ENCODE results near the gene ETV3.
"Not testable (repeated sequence)": the region's sequence is repeated elsewhere in the genome, so short reads cannot be mapped to it uniquely, and the experiment has no call there.

ETV3 gene

DNA sequence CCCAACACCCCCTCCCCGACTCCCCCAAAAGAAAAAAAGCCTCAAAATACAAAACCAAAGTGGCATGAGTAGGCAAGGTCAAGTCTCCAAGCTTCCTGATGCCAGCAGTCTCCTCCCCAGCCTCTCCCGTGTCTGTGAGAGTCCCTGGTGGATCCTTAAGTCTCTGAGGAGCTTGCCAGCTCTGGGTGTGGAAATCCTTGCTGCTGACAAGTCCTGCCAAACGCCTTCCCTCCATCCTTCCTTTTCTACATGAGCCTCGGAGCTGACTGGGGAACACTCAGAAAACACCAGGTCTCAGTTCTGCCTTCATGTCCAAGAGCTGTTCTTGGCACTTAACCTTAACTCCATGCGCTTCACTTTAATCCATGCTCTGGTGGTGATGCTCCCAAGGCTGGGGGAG is 34.9 kb downstream of the ETV3 start:
- H3K27ac ChIP-seq (ENCODE audit: low read depth, low read length): no peak overlapping the region
- H3K27me3 ChIP-seq (ENCODE audit: control insufficient read depth, insufficient read depth, low read length): peaks cover 9% of the 10 kb centered on the region; the same call in 1 of the 2 replicates
- H3K4me1 ChIP-seq (ENCODE audit: control insufficient read depth, insufficient read depth, low read length): 0 out of 2 replicates have a peak, but pooled peaks cover 5% of the 10 kb centered on the region
- H3K36me3 ChIP-seq (ENCODE audit: control insufficient read depth, insufficient read depth, low read length): no peaks in the 10 kb centered on the region
- H3K9me3 ChIP-seq (ENCODE audit: control insufficient read depth, insufficient read depth, low read length): no peaks in the 10 kb centered on the region
- no peak overlapping the region for H3K9ac ChIP-seq (ENCODE audit: low read depth, low read length)
- H3K4me3 ChIP-seq (ENCODE audit: low read depth, low read length): no peak overlapping the region

DNA sequence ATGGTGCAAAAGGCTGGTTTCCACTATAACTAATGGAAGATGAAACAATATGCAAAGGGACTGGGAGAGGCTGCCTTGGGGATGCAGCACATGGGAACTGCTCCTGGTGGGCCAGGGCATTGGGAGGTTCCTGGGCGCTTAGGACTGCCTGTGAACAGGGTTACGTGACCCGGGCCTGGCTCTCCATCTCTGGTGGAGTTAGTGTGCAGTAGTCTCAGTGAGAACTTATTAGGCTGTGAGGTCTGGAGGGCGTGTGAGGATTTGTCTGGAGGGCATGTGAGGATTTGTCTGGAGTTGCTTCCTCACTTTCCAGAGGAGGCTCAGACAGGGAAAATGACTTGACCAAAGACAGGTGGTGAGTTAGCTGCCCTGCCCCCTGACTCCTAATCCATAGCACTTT is 37.0 kb downstream of the ETV3 start:
- Histone ChIP-seq H3K27me3 (ENCODE audit: control insufficient read depth, insufficient read depth, low read length) (no peaks in the 10 kb centered on the region), H3K9ac (ENCODE audit: low read depth, low read length) (no peak overlapping the region)

DNA sequence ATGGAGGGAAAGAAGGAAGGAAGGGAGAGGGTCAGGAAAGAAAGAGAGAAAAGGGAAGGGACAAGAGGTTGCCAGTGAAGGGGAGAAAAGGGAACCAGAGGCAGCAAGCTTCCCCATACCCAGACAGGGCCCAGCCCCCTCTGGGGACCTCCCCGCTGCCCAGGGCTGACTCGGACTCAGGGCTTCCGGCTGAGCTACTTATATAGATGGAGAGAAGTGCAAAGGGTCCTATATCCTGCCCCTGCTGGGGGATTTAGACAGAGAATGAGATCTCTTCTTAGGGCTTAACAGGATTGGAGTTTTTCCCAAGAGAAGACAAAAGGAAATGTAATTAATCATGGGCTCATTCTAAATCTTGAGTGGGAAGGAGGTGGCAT is 38.6 kb downstream of the ETV3 start, which contains the start of gene ETV3L:
Gene ETV3L (minus strand): TSS at position 176 of the 377 bp plus-strand sequence. CDS start 285 bp downstream, outside the sequence.
- no peaks in the 10 kb centered on the region for H3K4me1 ChIP-seq (ENCODE audit: control insufficient read depth, insufficient read depth, low read length)
- H3K9ac ChIP-seq (ENCODE audit: low read depth, low read length): no peak within 1 kb of the TSS
- no peaks in the 10 kb centered on the region for H3K36me3 ChIP-seq (ENCODE audit: control insufficient read depth, insufficient read depth, low read length)
- H3K9me3 ChIP-seq (ENCODE audit: control insufficient read depth, insufficient read depth, low read length): no peaks in the 10 kb centered on the region
- H3K4me3 ChIP-seq (ENCODE audit: low read depth, low read length): no peak within 1 kb of the TSS
- no peaks in the 10 kb centered on the region for H3K27me3 ChIP-seq (ENCODE audit: control insufficient read depth, insufficient read depth, low read length)
- no peak within 1 kb of the TSS for H3K27ac ChIP-seq (ENCODE audit: low read depth, low read length)

More for the DNA sequence above, 37.0 kb downstream of the ETV3 start:
- 0 out of 2 replicates have a peak, but pooled peaks cover 3% of the 10 kb centered on the region for H3K4me1 ChIP-seq (ENCODE audit: control insufficient read depth, insufficient read depth, low read length)
- H3K36me3 ChIP-seq (ENCODE audit: control insufficient read depth, insufficient read depth, low read length): no peaks in the 10 kb centered on the region
- H3K9me3 ChIP-seq (ENCODE audit: control insufficient read depth, insufficient read depth, low read length): no peaks in the 10 kb centered on the region
- no peak overlapping the region for H3K4me3 ChIP-seq (ENCODE audit: low read depth, low read length)
- H3K27ac ChIP-seq (ENCODE audit: low read depth, low read length): no peak overlapping the region

DNA sequence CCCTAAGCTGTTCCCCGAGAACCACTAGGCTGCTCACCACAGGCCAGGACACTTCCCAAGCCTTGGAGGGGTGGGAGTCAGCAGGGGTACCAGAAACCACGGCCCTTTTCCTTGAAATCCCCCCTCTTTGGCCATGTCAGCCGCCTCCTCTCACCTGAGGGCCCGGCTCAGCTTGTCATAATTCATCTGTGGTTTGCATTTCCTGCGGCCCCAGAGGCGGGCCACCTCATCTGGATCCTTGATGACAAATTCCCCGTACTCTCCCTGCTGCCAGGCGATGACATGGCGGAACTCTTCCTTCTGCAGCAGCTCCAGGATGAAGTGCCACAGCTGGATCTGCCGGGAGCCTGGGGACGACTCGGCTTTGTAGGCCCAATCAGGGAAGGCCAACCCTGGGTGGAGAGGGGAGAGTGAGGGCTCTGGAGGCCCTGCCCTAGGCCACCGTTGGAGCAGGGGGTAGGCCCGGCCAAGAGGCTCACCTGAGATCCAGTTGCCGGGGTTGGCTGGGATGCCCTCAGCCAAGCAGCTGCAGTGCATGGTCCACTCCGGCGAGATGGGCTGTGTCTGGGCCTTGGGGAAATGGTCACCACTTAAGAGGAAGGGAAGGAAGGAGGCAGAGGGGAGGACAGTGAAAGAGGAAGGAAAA is 39.1 kb downstream of the ETV3 start:
- H3K27me3 ChIP-seq (ENCODE audit: control insufficient read depth, insufficient read depth, low read length); H3K27ac ChIP-seq (ENCODE audit: low read depth, low read length); H3K9ac ChIP-seq (ENCODE audit: low read depth, low read length); H3K4me1 ChIP-seq (ENCODE audit: control insufficient read depth, insufficient read depth, low read length); H3K4me3 ChIP-seq (ENCODE audit: low read depth, low read length); H3K36me3 ChIP-seq (ENCODE audit: control insufficient read depth, insufficient read depth, low read length); H3K9me3 ChIP-seq (ENCODE audit: control insufficient read depth, insufficient read depth, low read length): not testable (repeated sequence)

DNA sequence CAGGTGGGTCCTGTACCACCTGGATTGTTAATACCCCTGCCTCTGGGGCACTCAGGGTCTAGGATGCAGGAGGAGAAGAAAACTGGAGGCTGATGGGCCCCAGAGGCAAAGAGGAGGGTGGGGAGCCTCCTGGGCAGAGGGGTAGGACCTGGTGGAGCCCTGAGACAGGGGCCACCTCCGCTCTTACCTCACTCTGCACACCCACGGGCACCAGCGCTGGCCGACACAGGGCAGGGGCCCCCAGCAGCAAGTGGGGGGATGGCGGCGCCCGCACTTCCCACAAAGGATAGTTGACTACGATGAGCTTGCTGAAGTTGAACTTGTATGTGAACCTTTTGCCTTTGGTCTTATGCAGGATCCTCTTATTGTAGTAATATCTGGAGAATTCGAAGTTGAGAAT is 39.7 kb downstream of the ETV3 start:
- Histone ChIP-seq H3K9ac (ENCODE audit: low read depth, low read length) (no peak overlapping the region), H3K27ac (ENCODE audit: low read depth, low read length) (no peak overlapping the region), H3K36me3 (ENCODE audit: control insufficient read depth, insufficient read depth, low read length) (no peaks in the 10 kb centered on the region), H3K9me3 (ENCODE audit: control insufficient read depth, insufficient read depth, low read length) (no peaks in the 10 kb centered on the region), H3K27me3 (ENCODE audit: control insufficient read depth, insufficient read depth, low read length) (no peaks in the 10 kb centered on the region), H3K4me1 (ENCODE audit: control insufficient read depth, insufficient read depth, low read length) (no peaks in the 10 kb centered on the region), H3K4me3 (ENCODE audit: low read depth, low read length) (no peak overlapping the region)

DNA sequence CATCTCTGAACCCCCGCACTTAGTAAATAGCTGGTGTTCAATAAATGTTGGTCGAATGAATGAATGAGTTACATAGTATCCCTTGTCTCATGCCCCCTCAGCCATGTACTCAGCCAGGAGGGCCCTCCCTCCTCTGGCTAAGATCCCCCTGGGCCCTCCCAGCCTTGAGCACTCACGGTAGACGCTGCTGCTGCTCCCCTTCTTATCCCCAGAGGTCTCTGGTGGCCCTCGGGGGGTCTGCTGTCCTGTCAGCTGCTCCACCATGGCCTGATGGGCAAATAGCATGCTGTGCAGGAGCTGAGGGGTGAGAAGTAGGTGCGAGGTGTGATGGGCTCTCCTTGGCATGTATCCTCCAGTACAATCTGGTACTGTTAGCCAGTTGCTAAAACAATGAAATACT is 40.5 kb downstream of the ETV3 start:
- no peak overlapping the region for H3K9ac ChIP-seq (ENCODE audit: low read depth, low read length)
- H3K36me3 ChIP-seq (ENCODE audit: control insufficient read depth, insufficient read depth, low read length): no peaks in the 10 kb centered on the region
- H3K27me3 ChIP-seq (ENCODE audit: control insufficient read depth, insufficient read depth, low read length): no peaks in the 10 kb centered on the region
- no peaks in the 10 kb centered on the region for H3K9me3 ChIP-seq (ENCODE audit: control insufficient read depth, insufficient read depth, low read length)
- H3K4me1 ChIP-seq (ENCODE audit: control insufficient read depth, insufficient read depth, low read length): no peaks in the 10 kb centered on the region
- no peak overlapping the region for H3K27ac ChIP-seq (ENCODE audit: low read depth, low read length)
- H3K4me3 ChIP-seq (ENCODE audit: low read depth, low read length): no peak overlapping the region

DNA sequence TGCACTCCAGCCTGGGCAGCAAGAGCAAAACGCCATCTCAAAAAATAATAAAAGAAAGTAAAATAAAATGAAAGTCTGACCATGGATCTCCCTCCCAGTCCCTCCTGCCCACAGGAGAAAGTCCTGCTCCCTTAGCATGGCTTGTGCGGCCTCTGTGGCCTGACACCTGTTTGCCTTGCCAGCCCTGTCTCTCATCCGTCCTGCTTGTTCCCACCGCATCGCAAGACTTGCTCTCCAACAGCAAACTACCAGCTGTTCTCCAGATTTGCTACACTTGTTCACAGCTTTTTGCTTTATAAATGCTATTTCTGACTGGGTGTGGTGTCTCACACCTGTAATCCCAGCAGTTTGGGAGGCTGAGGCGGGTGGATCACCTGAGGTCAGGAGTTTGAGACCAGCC is 41.3 kb downstream of the ETV3 start:
- no peaks in the 10 kb centered on the region for H3K9me3 ChIP-seq (ENCODE audit: control insufficient read depth, insufficient read depth, low read length)
- H3K27me3 ChIP-seq (ENCODE audit: control insufficient read depth, insufficient read depth, low read length): no peaks in the 10 kb centered on the region
- H3K36me3 ChIP-seq (ENCODE audit: control insufficient read depth, insufficient read depth, low read length): no peaks in the 10 kb centered on the region
- H3K27ac ChIP-seq (ENCODE audit: low read depth, low read length): no peak overlapping the region
- H3K9ac ChIP-seq (ENCODE audit: low read depth, low read length): no peak overlapping the region
- no peak overlapping the region for H3K4me3 ChIP-seq (ENCODE audit: low read depth, low read length)
- no peaks in the 10 kb centered on the region for H3K4me1 ChIP-seq (ENCODE audit: control insufficient read depth, insufficient read depth, low read length)

DNA sequence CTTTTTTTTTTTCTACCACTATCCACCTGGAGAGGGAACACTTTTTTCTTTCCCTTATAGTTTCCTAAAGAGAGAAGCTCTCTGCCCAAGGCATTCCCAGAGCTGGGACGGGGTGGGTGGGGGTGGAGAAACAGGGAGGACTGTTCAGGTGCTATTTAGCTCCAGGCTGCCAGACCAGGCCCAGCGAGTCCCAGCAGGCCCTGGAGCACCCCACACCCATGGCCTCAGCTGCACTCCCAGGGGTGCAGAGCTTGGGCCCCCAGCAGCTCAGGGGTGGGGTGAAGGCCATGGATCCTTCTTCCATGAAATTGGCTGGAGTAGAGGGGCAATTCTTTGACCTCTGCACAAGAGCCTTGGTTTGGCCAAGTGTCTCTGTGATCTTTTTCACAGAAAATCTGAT is 42.6 kb downstream of the ETV3 start:
- no peak overlapping the region for H3K27ac ChIP-seq (ENCODE audit: low read depth, low read length)
- no peak overlapping the region for H3K9ac ChIP-seq (ENCODE audit: low read depth, low read length)
- no peaks in the 10 kb centered on the region for H3K27me3 ChIP-seq (ENCODE audit: control insufficient read depth, insufficient read depth, low read length)
- 0 out of 2 replicates have a peak, but pooled peaks cover 1% of the 10 kb centered on the region for H3K4me1 ChIP-seq (ENCODE audit: control insufficient read depth, insufficient read depth, low read length)
- no peaks in the 10 kb centered on the region for H3K9me3 ChIP-seq (ENCODE audit: control insufficient read depth, insufficient read depth, low read length)
- no peak overlapping the region for H3K4me3 ChIP-seq (ENCODE audit: low read depth, low read length)
- H3K36me3 ChIP-seq (ENCODE audit: control insufficient read depth, insufficient read depth, low read length): no peaks in the 10 kb centered on the region

DNA sequence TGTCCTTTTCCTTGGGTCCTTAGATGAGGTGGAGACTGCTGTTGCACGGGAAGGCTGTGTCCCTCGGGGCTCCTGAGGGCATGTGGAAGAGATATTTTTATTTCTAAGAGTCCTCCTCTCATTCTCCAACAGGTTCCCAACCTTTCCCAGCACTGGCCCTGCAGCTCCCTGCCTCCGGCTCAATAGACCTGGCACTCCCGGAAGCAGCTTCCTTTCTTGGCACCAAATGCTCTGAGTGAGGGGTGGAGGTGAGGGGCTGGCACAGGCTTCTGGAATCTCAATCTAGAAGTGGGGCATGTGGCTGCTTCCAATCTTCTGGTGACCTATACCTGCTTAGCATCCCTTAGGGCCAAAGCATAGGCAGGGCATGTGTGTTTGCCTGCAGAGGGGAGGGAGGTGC is 43.1 kb downstream of the ETV3 start:
- Histone ChIP-seq H3K4me3 (ENCODE audit: low read depth, low read length) (no peak overlapping the region), H3K9ac (ENCODE audit: low read depth, low read length) (no peak overlapping the region), H3K27ac (ENCODE audit: low read depth, low read length) (no peak overlapping the region), H3K27me3 (ENCODE audit: control insufficient read depth, insufficient read depth, low read length) (no peaks in the 10 kb centered on the region), H3K4me1 (ENCODE audit: control insufficient read depth, insufficient read depth, low read length) (0 out of 2 replicates have a peak, but pooled peaks cover 5% of the 10 kb centered on the region), H3K36me3 (ENCODE audit: control insufficient read depth, insufficient read depth, low read length) (no peaks in the 10 kb centered on the region), H3K9me3 (ENCODE audit: control insufficient read depth, insufficient read depth, low read length) (no peaks in the 10 kb centered on the region)

DNA sequence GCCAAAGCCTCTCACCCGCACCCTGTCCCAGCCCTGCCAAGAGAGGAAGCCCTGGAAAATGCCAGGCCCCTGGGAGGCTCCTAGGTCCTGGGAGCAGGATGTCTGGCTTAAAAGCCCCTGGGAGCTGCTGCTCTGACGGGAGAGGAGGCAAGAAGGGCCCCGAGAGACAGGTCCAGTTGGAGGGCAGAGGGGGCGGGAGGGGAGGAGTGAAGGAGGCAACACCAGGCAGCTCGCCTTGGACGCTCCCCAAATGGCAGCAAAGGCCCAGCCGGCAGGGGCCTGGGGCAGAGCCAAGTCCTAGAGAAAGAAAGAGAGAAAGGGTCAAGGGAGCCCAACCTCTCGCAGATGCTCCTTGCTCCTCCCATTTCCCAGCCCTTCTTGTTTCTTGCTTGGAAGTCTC is 45.4 kb downstream of the ETV3 start:
- Histone ChIP-seq H3K36me3 (ENCODE audit: control insufficient read depth, insufficient read depth, low read length) (no peaks in the 10 kb centered on the region), H3K9me3 (ENCODE audit: control insufficient read depth, insufficient read depth, low read length) (no peaks in the 10 kb centered on the region), H3K9ac (ENCODE audit: low read depth, low read length) (no peak overlapping the region), H3K27ac (ENCODE audit: low read depth, low read length) (no peak overlapping the region), H3K4me3 (ENCODE audit: low read depth, low read length) (no peak overlapping the region), H3K27me3 (ENCODE audit: control insufficient read depth, insufficient read depth, low read length) (no peaks in the 10 kb centered on the region), H3K4me1 (ENCODE audit: control insufficient read depth, insufficient read depth, low read length) (0 out of 2 replicates have a peak, but pooled peaks cover 5% of the 10 kb centered on the region)

DNA sequence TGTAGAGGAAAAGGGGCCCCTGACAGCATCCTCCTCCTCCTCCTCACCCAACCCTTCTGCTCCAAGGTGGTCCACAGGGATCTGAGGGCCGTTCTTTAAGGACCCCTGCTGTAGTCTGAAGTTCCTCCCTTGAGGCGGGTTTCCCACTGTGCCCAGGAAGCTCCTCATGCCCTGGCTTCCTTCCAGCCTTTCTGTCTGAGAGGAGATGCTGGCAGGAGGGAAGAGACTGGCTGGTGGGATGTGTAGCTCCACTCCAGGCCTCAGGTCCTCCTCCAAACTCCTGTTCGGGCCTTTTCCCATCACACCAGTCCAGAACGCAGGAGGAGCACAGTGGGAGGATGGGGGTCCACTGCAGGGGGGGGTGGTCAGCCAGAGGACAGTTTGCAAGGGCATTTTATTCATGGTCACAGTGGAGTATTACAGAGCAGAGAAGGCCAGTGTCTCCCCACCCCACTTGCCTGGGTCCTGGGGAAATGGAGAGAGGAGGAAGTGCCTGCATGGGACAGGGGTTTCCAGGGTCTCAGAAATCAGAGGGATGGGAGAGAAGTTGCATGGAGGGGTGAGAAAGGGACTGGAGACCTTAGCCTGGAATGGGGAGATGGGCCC is 46.4 kb downstream of the ETV3 start:
- no peak overlapping the region for H3K27ac ChIP-seq (ENCODE audit: low read depth, low read length)
- peaks cover 7% of the 10 kb centered on the region for H3K4me1 ChIP-seq (ENCODE audit: control insufficient read depth, insufficient read depth, low read length)
- H3K36me3 ChIP-seq (ENCODE audit: control insufficient read depth, insufficient read depth, low read length): no peaks in the 10 kb centered on the region
- H3K4me3 ChIP-seq (ENCODE audit: low read depth, low read length): no peak overlapping the region
- no peaks in the 10 kb centered on the region for H3K9me3 ChIP-seq (ENCODE audit: control insufficient read depth, insufficient read depth, low read length)
- H3K27me3 ChIP-seq (ENCODE audit: control insufficient read depth, insufficient read depth, low read length): no peaks in the 10 kb centered on the region
- no peak overlapping the region for H3K9ac ChIP-seq (ENCODE audit: low read depth, low read length)
